Measurements from ENCODE around the gene NPC1L1. TPM values are rescaled to one million over a fixed set of nuclear protein-coding genes. Genes with fewer than 3 reads are reported as not detected.

Gene NPC1L1
- total and polyA plus RNA-seq, 2 of the 4 experiments (the other 2 are of a cell fraction): 0.07 TPM; not detected in 1

- Histone ChIP-seq H4K5ac (ENCODE audit: low read depth, low read length) (peak overlapping the region; percentile 4; the same call in 1 of the 2 replicates), H3K14ac (replicated peaks; ENCODE audit: low read depth, low read length) (no peak overlapping the region), H3K9me3 (ENCODE audit: control insufficient read depth, insufficient read depth, low read length) (no peaks in the 10 kb centered on the region), H4K8ac (ENCODE audit: low read depth in 2 of 2, low read length in 2 of 2) (peak overlapping the region in 1 of 2 experiments; percentile 8; a peak in 1 of 4 replicates), H3K18ac (ENCODE audit: low read depth, low read length) (no peak overlapping the region; the same call in 1 of the 2 replicates), H3K27ac (ENCODE audit: insufficient read depth, low read length) (peak overlapping the region; percentile 40; the same call in 1 of the 2 replicates), H2BK15ac (ENCODE audit: low read depth, low read length) (no peak overlapping the region), H2AK5ac (ENCODE audit: low read depth, low read length) (no peak overlapping the region), H3K23ac (ENCODE audit: low read depth, low read length) (no peak overlapping the region), H2AK9ac (replicated peaks; ENCODE audit: low read depth, low read length, poor library complexity) (no peak overlapping the region), H4K20me1 (ENCODE audit: insufficient read depth, low read length) (no peaks in the 10 kb centered on the region), H4K91ac (ENCODE audit: insufficient read depth, low read depth, low read length) (no peak overlapping the region; the same call in 1 of the 2 replicates), H3K27me3 (ENCODE audit: control insufficient read depth, insufficient read depth, low read length) (no peaks in the 10 kb centered on the region), H2BK20ac (ENCODE audit: low read depth, low read length) (no peak overlapping the region; the same call in 1 of the 2 replicates), H3K36me3 (ENCODE audit: control insufficient read depth, insufficient read depth, low read length) (no peaks in the 10 kb centered on the region), H2BK5ac (ENCODE audit: low read depth, low read length, poor library complexity, severe bottlenecking) (no peak overlapping the region), H2AFZ (replicated peaks; ENCODE audit: low read length, poor library complexity) (peak overlapping the region; percentile 0), H2BK120ac (ENCODE audit: low read depth, low read length) (no peak overlapping the region), H3K4ac (ENCODE audit: low read depth, low read length) (no peak overlapping the region), H3K79me1 (ENCODE audit: low read depth in 1 of 2, low read length in 2 of 2) (no peaks in the 10 kb centered on the region), H3K4me2 (ENCODE audit: low read depth, low read length) (peak overlapping the region; percentile 68), H3K56ac (ENCODE audit: extremely low read depth, insufficient read depth, low read length) (no peak overlapping the region), H3K9me1 (ENCODE audit: insufficient read depth, low read length) (peaks cover 16% of the 10 kb centered on the region), H3K9ac (ENCODE audit: low read depth, low read length) (no peak overlapping the region), H3K4me3 (ENCODE audit: insufficient read depth, low read depth, low read length) (no peak overlapping the region), H3K4me1 (ENCODE audit: control insufficient read depth, insufficient read depth, low read length) (peaks cover 16% of the 10 kb centered on the region)
- POLR2A ChIA-PET (ENCODE audit: unreplicated experiment): no interaction called here
- ATAC-seq (ENCODE audit: low read depth) (peak; percentile 36; the same call in 1 of the 2 replicates), DNase-seq (no peak)
- intact Hi-C loops (cut with micrococcal nuclease): no loop called here
- TF ChIP-seq CTCF (conservative IDR thresholded peaks at IDR 0.05; ENCODE audit: low read depth, low read length) (peak; percentile 36; the same call in 1 of the 2 replicates), POLR2A (IDR thresholded peaks at IDR 0.05; ENCODE audit: low read depth, low read length) (no peak), RAD21 (IDR thresholded peaks at IDR 0.05; ENCODE audit: low read length) (peak; percentile 23; the same call in 1 of the 2 replicates), NFE2L2 (IDR thresholded peaks at IDR 0.05; ENCODE audit: low read depth, low read length) (no peak), SMC3 (IDR thresholded peaks at IDR 0.05; ENCODE audit: low read depth, low read length) (no peak)
- whole genome bisulfite sequencing, 2 experiments (ENCODE audit: extremely low coverage in 2 of 2, insufficient read length in 1 of 2): 47% methylated on average over 5 of the region's 7 CpGs; no CpG with 5 or more reads in 1 of the 2 experiments
- in situ Hi-C loops (cut with MboI; ENCODE audit: low sequenced_read_pairs): no loop called here
- no TSS peak for BruUV-seq (replicated peaks)
- dilution Hi-C loops (cut with HindIII; ENCODE audit: low sequenced_read_pairs, unreplicated experiment): no loop called here
- CTCF ChIA-PET: interaction anchor here (0.5 to 1.5 kb wide), 5 partner anchors 8 to 23 kb away, joined by 3 to 4 read pairs (median 4); no protein-coding TSS in a partner anchor
Observed at GRCh38 chr7:44534501-44534900, 6.6 kb downstream of the NPC1L1 start.
